ENCODE measurements around the gene CRTC2. TPM values are rescaled to one million over a fixed set of nuclear protein-coding genes. Genes with fewer than 3 reads are reported as not detected.

CRTC2 gene
- total RNA-seq, 1 experiment from 2014 or later: 45.7 TPM

GRCh38 chr1:153968408-153968807, 10.0 kb upstream of the CRTC2 start:
- H3K4ac ChIP-seq (ENCODE audit: low read depth, low read length): no peak overlapping the region
- no peaks in the 10 kb centered on the region for H3K4me1 ChIP-seq (ENCODE audit: insufficient read depth, low read length)
- H4K20me1 ChIP-seq (ENCODE audit: control insufficient read depth, insufficient read depth, insufficient read length): no peaks in the 10 kb centered on the region
- H2AK5ac ChIP-seq (ENCODE audit: insufficient read length, low read length): no peak overlapping the region
- H3K27ac ChIP-seq (ENCODE audit: insufficient read length, low read depth, low read length): no peak overlapping the region
- no peak overlapping the region for H3K23ac ChIP-seq (ENCODE audit: insufficient read length, low read depth, low read length)
- H4K5ac ChIP-seq (ENCODE audit: insufficient read length, low read depth, low read length): no peak overlapping the region
- no peak overlapping the region for H2BK20ac ChIP-seq (ENCODE audit: low read depth, low read length, poor library complexity, severe bottlenecking)
- Mint-ChIP-seq H3K4me3 (peak overlapping the region; percentile 87 to 96), H3K27me3 (ENCODE audit: low read depth) (no peaks in the 10 kb centered on the region), H3K36me3 (ENCODE audit: insufficient read depth in 1 of 3, low read depth in 3 of 3) (peaks cover 11 to 26% (median 20%) of the 10 kb centered on the region in 3 experiments; a peak in 6 of 7 replicates), H3K4me1 (peaks cover 31 to 39% of the 10 kb centered on the region in 2 experiments), H3K27ac (peak overlapping the region; percentile 99 to 100 (median 99); a peak in 5 of 7 replicates), H3K9me3 (peaks cover 0 to 4% of the 10 kb centered on the region in 2 experiments; a peak in 2 of 5 replicates)
- 0 out of 2 replicates have a peak overlapping the region, but pooled peaks have one; percentile 77 for H3K14ac ChIP-seq (ENCODE audit: insufficient read depth, low read length)
- peak overlapping the region; percentile 77 for H3K9ac ChIP-seq (ENCODE audit: extremely low read depth, insufficient read length, low read length)
- no peak overlapping the region for H2AFZ ChIP-seq (ENCODE audit: low read length)
- H3K18ac ChIP-seq (ENCODE audit: insufficient read length, low read depth, low read length): no peak overlapping the region
- peaks cover 13% of the 10 kb centered on the region for H3K23me2 ChIP-seq (ENCODE audit: insufficient read length, low read depth, low read length, poor library complexity, severe bottlenecking)
- no peak for TF ChIP-seq CTCF (conservative IDR thresholded peaks at IDR 0.05)
- H3K79me2 ChIP-seq (ENCODE audit: insufficient read depth, low read length): no peaks in the 10 kb centered on the region
- H4K8ac ChIP-seq (replicated peaks; ENCODE audit: insufficient read length, low read depth, low read length): no peak overlapping the region
- no peaks in the 10 kb centered on the region for H3K9me3 ChIP-seq (ENCODE audit: control insufficient read depth, low read depth, low read length)
- H2BK120ac ChIP-seq (ENCODE audit: low read depth, low read length, poor library complexity, severe bottlenecking): no peak overlapping the region
- H2BK12ac ChIP-seq (ENCODE audit: insufficient read length, low read depth, low read length): no peak overlapping the region
- H3K4me2 ChIP-seq (ENCODE audit: insufficient read depth, insufficient read length, low read length): peak overlapping the region; percentile 81
- WGBS (ENCODE audit: extremely low coverage, insufficient read length, low lambda C conversion rate): no CpG with 5 or more reads among the region's 13 CpGs
- no peak overlapping the region for H2BK5ac ChIP-seq (ENCODE audit: insufficient read length, low read length)
- no peak overlapping the region for H3K56ac ChIP-seq (ENCODE audit: insufficient read length, low read depth, low read length)
- H3K79me1 ChIP-seq (ENCODE audit: insufficient read depth, low read depth, low read length, poor library complexity, severe bottlenecking): no peaks in the 10 kb centered on the region
- no peak overlapping the region for H3T11ph ChIP-seq (ENCODE audit: low read length)
- H2BK15ac ChIP-seq (ENCODE audit: low read depth, low read length): no peak overlapping the region
- no peak overlapping the region for H4K91ac ChIP-seq (ENCODE audit: insufficient read length, low read depth, low read length)
- no peaks in the 10 kb centered on the region for H3K27me3 ChIP-seq (ENCODE audit: insufficient read depth, low read length)
- DNase-seq: no peak
